Subcutaneous adipose tissue (tissue), 4 donors: ENCODE results near the gene PUS7. TPM values are rescaled to one million over a fixed set of nuclear protein-coding genes. Genes with fewer than 3 reads are reported as not detected.

ENCODE experiments used
- CTCF ChIP-seq: fragments of 450-650 bp; IDR thresholded peaks from one replicate; pipeline ENCODE4 v1.5.1; 2016; ENCODE audit warnings: low read depth, mild to moderate bottlenecking, control low read depth, antibody characterized with exemption, moderate library complexity
- total RNA-seq, 4 donors: library from RNA; depleted of rRNA; stranded (reverse); fragments of >200 nt; gene quantifications; one replicate each; pipeline ENCODE4 v1.1.0, GENCODE V29; 2016

Gene PUS7
- total RNA-seq, 4 donors from 2014 or later: 6.6 to 21.7 (median 8.5) TPM

GRCh38 chr7:105531792-105532671 lies 10.0 kb upstream of the PUS7 start, which contains the start of gene RINT1:
Gene RINT1 (plus strand): TSS chr7:105532201. CDS start chr7:105532316, 115 bp downstream.
- TF ChIP-seq CTCF: no peak

DNA sequence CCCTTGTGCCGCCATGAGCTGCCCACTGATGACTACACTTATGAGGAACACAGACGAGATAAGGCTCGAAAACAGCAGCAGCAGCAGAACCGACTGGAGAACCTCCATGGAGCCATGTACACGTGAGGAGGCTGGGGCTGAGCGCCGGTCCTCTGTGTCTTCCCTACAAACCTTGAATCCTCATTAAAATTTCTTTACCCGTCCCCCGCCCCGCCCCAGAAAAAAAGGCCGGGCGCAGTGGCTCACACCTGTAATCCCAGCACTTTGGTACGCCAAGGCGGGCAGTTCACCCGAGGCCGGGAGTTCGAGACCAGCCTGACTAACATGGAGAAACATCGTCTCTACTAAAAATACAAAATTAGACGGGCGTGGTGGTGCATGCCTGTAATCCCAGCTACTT lies 8.5 kb upstream of the PUS7 start:
- no peak for TF ChIP-seq CTCF

- no peak for TF ChIP-seq CTCF
Observed at GRCh38 chr7:105530126-105530525, 8.1 kb upstream of the PUS7 start.

GRCh38 chr7:105524840-105525239 lies 2.8 kb upstream of the PUS7 start:
- no peak for TF ChIP-seq CTCF

DNA sequence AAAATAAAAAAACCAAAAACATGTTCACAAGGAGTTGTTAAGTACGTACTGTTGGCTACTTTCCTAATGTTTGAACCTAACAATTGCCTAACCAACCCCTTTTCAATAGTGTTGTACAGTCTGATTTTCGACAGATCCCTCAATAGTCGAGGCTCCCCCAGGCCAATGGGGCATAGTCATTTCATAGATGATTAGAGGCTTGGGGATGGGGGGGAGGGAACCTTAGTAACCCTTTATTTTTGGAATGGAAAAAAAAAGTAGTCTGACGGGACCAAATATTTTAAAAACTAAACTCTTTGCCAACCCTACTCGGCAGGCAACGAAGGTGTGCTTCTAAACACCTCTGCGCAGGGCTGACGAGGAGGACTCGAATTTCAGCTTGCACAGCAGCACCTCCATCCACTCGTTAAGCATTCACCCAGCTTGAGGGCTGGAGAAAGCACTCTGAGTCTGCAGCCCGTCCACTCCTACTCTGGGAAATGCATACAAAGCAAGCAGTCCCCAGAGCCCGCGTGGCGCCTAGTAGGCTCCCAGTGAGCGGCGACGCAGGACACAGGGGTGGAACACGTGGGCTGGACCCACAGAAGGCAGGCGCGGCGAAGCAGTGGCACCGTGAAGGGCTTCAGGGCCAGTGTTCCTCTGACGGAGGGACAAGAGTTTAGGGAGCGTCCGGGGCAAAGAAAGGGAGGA lies 899 bp downstream of the PUS7 start:
- no peak for TF ChIP-seq CTCF

DNA sequence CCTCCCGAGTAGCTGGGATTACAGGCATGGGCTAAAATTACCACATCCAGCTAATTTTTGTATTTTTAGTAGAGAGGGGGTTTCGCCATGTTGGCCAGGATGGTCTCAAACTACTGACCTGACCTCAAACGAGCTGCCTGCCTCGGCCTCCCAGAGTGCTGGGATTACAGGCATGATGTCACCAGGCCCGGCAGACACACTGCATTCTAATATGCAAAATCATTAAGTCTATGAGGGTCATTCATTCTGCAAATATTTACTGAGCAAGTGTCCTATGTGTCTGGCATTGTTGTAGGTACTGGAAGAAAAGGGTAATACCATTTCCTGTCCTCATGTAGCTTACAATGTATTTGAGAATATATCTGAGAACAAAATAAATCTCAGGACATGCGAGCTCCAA lies 2.7 kb downstream of the PUS7 start:
- no peak for TF ChIP-seq CTCF

DNA sequence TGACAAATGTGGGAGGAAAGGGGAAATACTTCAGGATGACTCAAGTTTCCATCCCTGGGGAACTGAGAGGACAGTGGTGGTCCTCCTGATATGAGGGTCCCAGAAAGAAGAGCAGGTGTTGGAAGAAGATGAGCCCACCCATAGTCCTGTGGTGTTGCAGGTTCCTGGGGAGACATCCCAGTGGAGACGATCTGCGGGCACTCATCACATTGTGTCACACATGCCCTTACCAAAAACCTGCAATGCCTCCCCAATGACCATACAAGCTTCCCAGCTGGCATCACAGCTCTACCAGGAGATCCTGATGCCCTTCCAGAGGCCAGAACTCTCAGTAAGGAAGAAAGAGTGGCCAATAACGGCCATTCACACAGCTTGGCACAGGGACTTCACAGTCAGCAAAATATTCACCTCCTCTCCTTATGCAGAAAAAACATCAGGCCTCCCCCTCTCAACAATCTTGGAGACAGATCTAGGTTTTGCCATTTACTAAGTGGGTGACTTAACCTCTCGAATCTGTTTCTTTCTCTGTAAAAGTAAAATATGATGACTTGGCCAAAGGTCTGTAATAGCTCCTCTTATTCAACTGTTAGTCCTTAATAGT lies 9.0 kb downstream of the PUS7 start:
- no peak for TF ChIP-seq CTCF
